PC-3 (cell line): ENCODE results near the gene PDLIM5. TPM values are rescaled to one million over a fixed set of nuclear protein-coding genes. Genes with fewer than 3 reads are reported as not detected.

Experiments
- ATAC-seq: fragments of 200-7000 bp; cut with Tn5 transposase; 2 replicates; pipeline ENCODE4 v1.9.1; 2020; ENCODE audit warnings: mild to moderate bottlenecking, moderate library complexity
- BruUV-seq: library from RNA; stranded (reverse); fragments of 400-500 nt; replicated peaks from 2 replicates; lab custom pipeline; 2021; lab: Mats Ljungman, UMichigan
- CTCF ChIA-PET: fragments of 300-600 bp; sonication (Branson Sonifier 250); formaldehyde crosslinking; loops from one replicate; lab custom pipeline; 2022; ENCODE audit warnings: antibody characterized with exemption; lab: Charles Lee
- POLR2A ChIA-PET: fragments of 300-600 bp; sonication (Branson Sonifier 250); formaldehyde crosslinking; loops from one replicate; lab custom pipeline; 2022; ENCODE audit warnings: antibody characterized with exemption; ENCODE audit not compliant: unreplicated experiment; lab: Charles Lee
- DNase-seq: peaks from one replicate; pipeline ENCODE4 v3.0.0-alpha.2; 2015
- H2AFZ ChIP-seq: fragments of 300-600 bp; sonication (generic); 2 replicates; pipeline ENCODE4 v1.6.0; 2016; ENCODE audit warnings: antibody characterized with exemption, low read length
- H3F3A ChIP-seq: fragments of 300-600 bp; sonication (generic); one replicate; pipeline ENCODE4 v1.6.0; 2017; ENCODE audit warnings: antibody characterized with exemption, low read length, control low read depth, mild to moderate bottlenecking; ENCODE audit not compliant: unreplicated experiment
- H3K27ac ChIP-seq: fragments of 300-600 bp; sonication (generic); 2 replicates; pipeline ENCODE4 v1.5.1; 2016; ENCODE audit warnings: mild to moderate bottlenecking, low read length
- H3K27me3 ChIP-seq: fragments of 300-600 bp; sonication (generic); 2 replicates; pipeline ENCODE4 v1.6.1; 2016; ENCODE audit warnings: low read length, mixed read lengths
- H3K36me3 ChIP-seq: fragments of 300-600 bp; sonication (generic); 2 replicates; pipeline ENCODE4 v1.6.1; 2016; ENCODE audit warnings: low read depth, mixed run types, low read length, mixed read lengths
- H3K4me1 ChIP-seq: fragments of 300-600 bp; sonication (generic); 2 replicates; pipeline ENCODE4 v1.5.1; 2016; ENCODE audit warnings: low read length; ENCODE audit not compliant: insufficient read depth
- H3K4me2 ChIP-seq: fragments of 300-600 bp; sonication (generic); 2 replicates; pipeline ENCODE4 v1.6.0; 2016; ENCODE audit warnings: low read length
- H3K4me3 ChIP-seq: fragments of 300-600 bp; sonication (generic); 2 replicates; pipeline ENCODE4 v1.5.1; 2016; ENCODE audit warnings: mild to moderate bottlenecking, low read length, mixed read lengths
- H3K79me2 ChIP-seq: fragments of 300-600 bp; sonication (generic); 2 replicates; pipeline ENCODE4 v1.6.1; 2017; ENCODE audit warnings: low read length, mixed read lengths
- H3K9ac ChIP-seq: fragments of 300-600 bp; sonication (generic); 2 replicates; pipeline ENCODE4 v1.6.0; 2016; ENCODE audit warnings: mild to moderate bottlenecking, low read length
- H3K9me2 ChIP-seq: fragments of 300-600 bp; sonication (generic); replicated peaks from 2 replicates; pipeline ENCODE4 v1.6.1; 2016; ENCODE audit warnings: mixed run types, low read length, mixed read lengths
- H3K9me3 ChIP-seq: fragments of 300-600 bp; sonication (generic); 2 replicates; pipeline ENCODE4 v1.6.1; 2016; ENCODE audit warnings: low read length, mixed read lengths
- H4K20me1 ChIP-seq: fragments of 300-600 bp; sonication (generic); 2 replicates; pipeline ENCODE4 v1.6.1; 2016; ENCODE audit warnings: low read length, mixed read lengths
- CTCF ChIP-seq: fragments of 300-600 bp; sonication (generic); conservative IDR thresholded peaks from 2 replicates; pipeline ENCODE4 v1.5.1; 2017; ENCODE audit warnings: antibody characterized with exemption, low read depth, mild to moderate bottlenecking, low read length
- EZH2 ChIP-seq: fragments of 300-600 bp; sonication (generic); IDR thresholded peaks from one replicate; pipeline ENCODE4 v1.6.1; 2017; ENCODE audit warnings: antibody characterized with exemption, mild to moderate bottlenecking, low read length; ENCODE audit not compliant: unreplicated experiment
- EZH2phosphoT487 ChIP-seq: fragments of 300-600 bp; sonication (generic); IDR thresholded peaks from 2 replicates; pipeline ENCODE4 v1.6.1; 2018; ENCODE audit warnings: mild to moderate bottlenecking, antibody characterized with exemption, low read length, borderline replicate concordance
- intact Hi-C: fragments of 100-400 bp; cut with micrococcal nuclease; formaldehyde crosslinking; loops from 2 replicates; pipeline ENCODE4 v1.9.0; 2023
- total RNA-seq: library from RNA; depleted of rRNA; stranded (reverse); fragments of >200 nt; gene quantifications from 2 replicates; pipeline ENCODE4 v1.2.3, GENCODE V29; 2014

PDLIM5 gene
- total RNA-seq, 1 experiment from 2014 or later, result 57.8 TPM

GRCh38 chr4:94495408-94495807, 43.7 kb downstream of the PDLIM5 start:
- Histone ChIP-seq H3K9me2 (no peaks in the 10 kb centered on the region), H3K79me2 (peaks cover 36% of the 10 kb centered on the region), H3K4me2 (no peak overlapping the region), H4K20me1 (no peaks in the 10 kb centered on the region), H3K27ac (no peak overlapping the region), H3K27me3 (no peaks in the 10 kb centered on the region), H3K36me3 (peaks cover 6% of the 10 kb centered on the region; the same call in 1 of the 2 replicates), H3K9ac (no peak overlapping the region), H3K9me3 (no peaks in the 10 kb centered on the region), H3K4me3 (no peak overlapping the region), H3K4me1 (peaks cover 20% of the 10 kb centered on the region), H3F3A (peaks cover 4% of the 10 kb centered on the region), H2AFZ (no peak overlapping the region)
- no TSS peak for BruUV-seq
- intact Hi-C loops, result no loop called here
- TF ChIP-seq CTCF, result no peak
- TF ChIP-seq EZH2, result no peak
- TF ChIP-seq EZH2phosphoT487, result no peak
- DNase-seq (no peak), ATAC-seq (no peak)
- ChIA-PET CTCF (no interaction called here), POLR2A (no interaction called here)

- no TSS peak for BruUV-seq
- peaks cover under 1% of the 10 kb centered on the region; the same call in 1 of the 2 replicates for H3K36me3 ChIP-seq
- no peaks in the 10 kb centered on the region; the same call in 1 of the 2 replicates for H3K4me1 ChIP-seq
- no peak overlapping the region for H2AFZ ChIP-seq
- no peaks in the 10 kb centered on the region for H4K20me1 ChIP-seq
- H3K27ac ChIP-seq, result no peak overlapping the region
- intact Hi-C loops, result no loop called here
- H3K79me2 ChIP-seq, result peaks cover 19% of the 10 kb centered on the region
- no peaks in the 10 kb centered on the region for H3K9me3 ChIP-seq
- no peaks in the 10 kb centered on the region for H3K27me3 ChIP-seq
- H3F3A ChIP-seq, result no peaks in the 10 kb centered on the region
- no peaks in the 10 kb centered on the region for H3K9me2 ChIP-seq
- CTCF ChIA-PET, result no interaction called here
- ATAC-seq (no peak), DNase-seq (no peak)
- H3K9ac ChIP-seq, result no peak overlapping the region
- no peak overlapping the region for H3K4me2 ChIP-seq
- H3K4me3 ChIP-seq, result no peak overlapping the region
- POLR2A ChIA-PET, result no interaction called here
- TF ChIP-seq EZH2 (no peak), EZH2phosphoT487 (no peak), CTCF (no peak)
These were observed 45.9 kb downstream of the PDLIM5 start for GRCh38 chr4:94497690-94498089.

DNA sequence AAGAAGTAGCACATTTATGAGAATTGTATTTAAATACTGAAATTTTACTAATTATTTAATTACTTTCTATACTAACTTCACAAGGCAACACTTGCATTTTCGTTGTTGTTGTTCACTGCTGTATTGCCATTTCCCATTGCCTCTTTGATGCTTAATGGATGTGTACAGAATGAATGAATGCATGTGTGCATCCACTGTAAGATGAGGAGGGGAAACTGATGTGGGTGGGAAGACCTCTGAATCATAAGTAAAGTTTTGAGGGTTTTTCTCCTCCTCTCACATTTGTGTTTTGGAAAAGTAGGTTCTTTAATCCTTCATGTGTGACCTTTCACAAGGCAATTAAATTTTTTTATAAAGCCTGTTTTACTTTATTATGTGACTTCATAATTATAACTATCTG, 46.8 kb downstream of the PDLIM5 start:
- Histone ChIP-seq H2AFZ (no peak overlapping the region), H3K4me3 (no peak overlapping the region), H3K4me1 (no peaks in the 10 kb centered on the region), H3K4me2 (no peak overlapping the region), H3K79me2 (peaks cover 10% of the 10 kb centered on the region), H3K9me3 (no peaks in the 10 kb centered on the region), H3F3A (no peaks in the 10 kb centered on the region), H3K27me3 (no peaks in the 10 kb centered on the region), H4K20me1 (no peaks in the 10 kb centered on the region), H3K9ac (no peak overlapping the region), H3K9me2 (no peaks in the 10 kb centered on the region), H3K27ac (no peak overlapping the region), H3K36me3 (no peaks in the 10 kb centered on the region)
- ChIA-PET CTCF (no interaction called here), POLR2A (no interaction called here)
- no TSS peak for BruUV-seq
- ATAC-seq (no peak), DNase-seq (no peak)
- intact Hi-C loops, result no loop called here
- TF ChIP-seq EZH2 (no peak), EZH2phosphoT487 (no peak), CTCF (no peak)
